ENCODE data around the gene GPN1. TPM values are rescaled to one million over a fixed set of nuclear protein-coding genes. Genes with fewer than 3 reads are reported as not detected.

The GPN1 gene
- total RNA-seq, 4 donors from 2014 or later: 21.0 to 30.5 (median 24.2) TPM

GRCh38 chr2:27596627-27597026 lies 32.2 kb upstream of the GPN1 start:
- H3K36me3 ChIP-seq: peaks cover 24% of the 10 kb centered on the region
- peaks cover 6% of the 10 kb centered on the region for H3K9me3 ChIP-seq
- no peak overlapping the region for H3K27ac ChIP-seq
- TF ChIP-seq CTCF (IDR thresholded peaks at IDR 0.05) (no peak), EP300 (IDR thresholded peaks at IDR 0.05) (no peak), POLR2A (IDR thresholded peaks at IDR 0.05) (no peak), POLR2AphosphoS5 (IDR thresholded peaks at IDR 0.05) (no peak)
- WGBS: 96% methylated on average over 1 of the region's 1 CpG
- no peaks in the 10 kb centered on the region for H3K4me1 ChIP-seq
- H3K27me3 ChIP-seq: no peaks in the 10 kb centered on the region
- H3K4me3 ChIP-seq: no peak overlapping the region
- no peak for DNase-seq (ENCODE audit: low spot score in 2 of 2)

- peaks cover 73% of the 10 kb centered on the region for H3K36me3 ChIP-seq
These were observed 22.2 kb upstream of the GPN1 start for GRCh38 chr2:27606611-27607010.

GRCh38 chr2:27613985-27614384 lies 14.9 kb upstream of the GPN1 start:
- peaks cover 53% of the 10 kb centered on the region for H3K36me3 ChIP-seq
- DNase-seq (ENCODE audit: low spot score in 2 of 2): no peak
- WGBS: 91% methylated on average over 2 of the region's 2 CpGs
- no peaks in the 10 kb centered on the region for H3K9me3 ChIP-seq
- TF ChIP-seq CTCF (IDR thresholded peaks at IDR 0.05): no peak
- TF ChIP-seq POLR2A (IDR thresholded peaks at IDR 0.05): no peak
- TF ChIP-seq POLR2AphosphoS5 (IDR thresholded peaks at IDR 0.05): no peak
- no peak for TF ChIP-seq EP300 (IDR thresholded peaks at IDR 0.05)
- H3K27ac ChIP-seq: no peak overlapping the region
- H3K4me3 ChIP-seq: no peak overlapping the region
- H3K4me1 ChIP-seq: no peaks in the 10 kb centered on the region
- no peaks in the 10 kb centered on the region for H3K27me3 ChIP-seq

More at GRCh38 chr2:27606611-27607010, 22.2 kb upstream of the GPN1 start:
- no peak for DNase-seq (ENCODE audit: low spot score in 2 of 2)
- Histone ChIP-seq H3K9me3 (no peaks in the 10 kb centered on the region), H3K4me3 (no peak overlapping the region), H3K27ac (no peak overlapping the region), H3K27me3 (no peaks in the 10 kb centered on the region), H3K4me1 (no peaks in the 10 kb centered on the region)
- no peak for TF ChIP-seq POLR2A (IDR thresholded peaks at IDR 0.05)
- TF ChIP-seq EP300 (IDR thresholded peaks at IDR 0.05): no peak
- TF ChIP-seq POLR2AphosphoS5 (IDR thresholded peaks at IDR 0.05): no peak
- TF ChIP-seq CTCF (IDR thresholded peaks at IDR 0.05): no peak
- WGBS: 90% methylated on average over 2 of the region's 2 CpGs

- 100% methylated on average over 3 of the region's 3 CpGs for whole genome bisulfite sequencing
- no peak overlapping the region for H3K27ac ChIP-seq
- H3K4me1 ChIP-seq: no peaks in the 10 kb centered on the region
- peaks cover 52% of the 10 kb centered on the region for H3K36me3 ChIP-seq
- DNase-seq (ENCODE audit: low spot score in 2 of 2): no peak
- TF ChIP-seq EP300 (IDR thresholded peaks at IDR 0.05) (no peak), CTCF (IDR thresholded peaks at IDR 0.05) (no peak), POLR2AphosphoS5 (IDR thresholded peaks at IDR 0.05) (no peak), POLR2A (IDR thresholded peaks at IDR 0.05) (no peak)
- H3K9me3 ChIP-seq: no peaks in the 10 kb centered on the region
- H3K27me3 ChIP-seq: no peaks in the 10 kb centered on the region
- no peak overlapping the region for H3K4me3 ChIP-seq
These were observed 13.5 kb upstream of the GPN1 start for GRCh38 chr2:27615316-27615715.

GRCh38 chr2:27621524-27621923 lies 7.3 kb upstream of the GPN1 start:
- WGBS: 66% methylated on average over 1 of the region's 1 CpG
- Histone ChIP-seq H3K4me3 (no peak overlapping the region), H3K9me3 (no peaks in the 10 kb centered on the region), H3K27ac (no peak overlapping the region), H3K36me3 (peaks cover 69% of the 10 kb centered on the region), H3K27me3 (no peaks in the 10 kb centered on the region), H3K4me1 (peaks cover 4% of the 10 kb centered on the region)
- no peak for TF ChIP-seq CTCF (IDR thresholded peaks at IDR 0.05)
- TF ChIP-seq EP300 (IDR thresholded peaks at IDR 0.05): no peak
- TF ChIP-seq POLR2AphosphoS5 (IDR thresholded peaks at IDR 0.05): no peak
- no peak for TF ChIP-seq POLR2A (IDR thresholded peaks at IDR 0.05)
- DNase-seq (ENCODE audit: low spot score in 2 of 2): no peak
